Smooth muscle cell (in vitro differentiated cells): ENCODE results near the gene SGCD. TPM values are rescaled to one million over a fixed set of nuclear protein-coding genes. Genes with fewer than 3 reads are reported as not detected.

ENCODE experiments used
- DNase-seq: peaks from one replicate; lab custom pipeline; 2025; ENCODE audit not compliant: unreplicated experiment; lab: John Stamatoyannopoulos, UW
- H2AFZ ChIP-seq: fragments of 200-600 bp; sonication (generic); 2 replicates; pipeline ENCODE4 v1.6.0; 2016; ENCODE audit warnings: antibody characterized with exemption, low read depth, mild to moderate bottlenecking
- H3F3A ChIP-seq: fragments of 200-600 bp; sonication (generic); 2 replicates; pipeline ENCODE4 v1.6.0; 2017; ENCODE audit warnings: antibody characterized with exemption, low read depth
- H3K27ac ChIP-seq: fragments of 200-600 bp; sonication (generic); 2 replicates; pipeline ENCODE4 v1.5.1; 2016; ENCODE audit warnings: low read depth, mild to moderate bottlenecking
- H3K27me3 ChIP-seq: fragments of 200-600 bp; sonication (generic); 2 replicates; pipeline ENCODE4 v1.6.1; 2016; ENCODE audit warnings: low read depth, mild to moderate bottlenecking
- H3K36me3 ChIP-seq: fragments of 200-600 bp; sonication (generic); 2 replicates; pipeline ENCODE4 v1.5.1; 2016; ENCODE audit warnings: low read depth
- H3K4me1 ChIP-seq: fragments of 200-600 bp; sonication (generic); 2 replicates; pipeline ENCODE4 v1.5.1; 2016; ENCODE audit warnings: low read depth
- H3K4me2 ChIP-seq: fragments of 200-600 bp; sonication (generic); 2 replicates; pipeline ENCODE4 v1.6.0; 2016; ENCODE audit warnings: mild to moderate bottlenecking
- H3K4me3 ChIP-seq: fragments of 200-600 bp; sonication (generic); 2 replicates; pipeline ENCODE4 v1.5.1; 2016; ENCODE audit warnings: mild to moderate bottlenecking
- H3K79me2 ChIP-seq: fragments of 200-600 bp; sonication (generic); 2 replicates; pipeline ENCODE4 v1.6.0; 2016; ENCODE audit warnings: low read depth, mild to moderate bottlenecking
- H3K9ac ChIP-seq: fragments of 200-600 bp; sonication (generic); 2 replicates; pipeline ENCODE4 v1.6.0; 2016; ENCODE audit warnings: low read depth
- H3K9me3 ChIP-seq: fragments of 200-600 bp; sonication (generic); replicated peaks from 2 replicates; pipeline ENCODE4 v1.5.1; 2016; ENCODE audit warnings: low read depth
- H4K20me1 ChIP-seq: fragments of 200-600 bp; sonication (generic); 2 replicates; pipeline ENCODE4 v1.6.0; 2016; ENCODE audit warnings: low read depth
- WGBS: methylation state at CpG from one replicate; pipeline ENCODE4 v1.1.7; 2016; ENCODE audit warnings: low lambda C conversion rate; 5-methylcytosine and 5-hydroxymethylcytosine counted together
- polyA plus RNA-seq: library from polyadenylated mRNA; unstranded; fragments of >200 nt; fragmentation: Nextera tagmentation; extraction: Ambion mirVana; gene quantifications from 2 replicates; pipeline ENCODE4 v1.2.1, GENCODE V29; 2016
- total RNA-seq: library from RNA; depleted of rRNA; stranded (reverse); fragments of >200 nt; gene quantifications from 2 replicates; pipeline ENCODE4 v1.2.3, GENCODE V29; 2014
- TF ChIP-seq, protein P1 (sequence below): fragments of 200-600 bp; sonication (generic); IDR thresholded peaks from 2 replicates; pipeline ENCODE4 v1.5.1; 2017; ENCODE audit warnings: borderline replicate concordance, mild to moderate bottlenecking, antibody characterized with exemption; ENCODE audit not compliant: insufficient read depth, poor library complexity, severe bottlenecking

Gene SGCD
- total and polyA plus RNA-seq, 2 experiments from 2014 or later: 1.6 to 3.5 TPM

DNA sequence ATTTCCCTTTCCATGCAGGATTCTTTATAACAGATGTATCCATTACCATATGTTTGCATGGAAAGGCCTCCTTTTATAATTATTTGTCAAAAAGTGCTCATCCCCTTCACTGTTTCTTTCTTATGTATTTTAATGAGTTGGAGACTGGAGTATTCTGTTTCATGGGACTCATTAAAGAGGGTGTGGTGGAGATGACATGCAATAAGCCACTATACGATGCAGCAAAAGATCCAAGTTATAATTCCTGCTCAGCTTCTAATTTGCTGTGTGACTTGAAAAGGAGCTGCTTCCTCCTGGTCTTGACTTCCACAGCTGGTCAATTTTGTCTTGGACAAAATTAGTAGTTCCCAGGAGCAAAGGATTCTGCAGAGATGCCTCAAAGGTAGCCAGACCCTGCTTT lies 13.9 kb downstream of the SGCD start:
- Histone ChIP-seq H3K36me3 (no peaks in the 10 kb centered on the region), H3K9ac (no peak overlapping the region), H3K9me3 (no peaks in the 10 kb centered on the region), H4K20me1 (no peaks in the 10 kb centered on the region), H3K27ac (no peak overlapping the region), H2AFZ (no peak overlapping the region), H3K79me2 (no peaks in the 10 kb centered on the region), H3K4me2 (no peak overlapping the region), H3K4me3 (no peak overlapping the region), H3K27me3 (no peaks in the 10 kb centered on the region), H3F3A (no peaks in the 10 kb centered on the region), H3K4me1 (no peaks in the 10 kb centered on the region)
- TF ChIP-seq, protein P1, sequence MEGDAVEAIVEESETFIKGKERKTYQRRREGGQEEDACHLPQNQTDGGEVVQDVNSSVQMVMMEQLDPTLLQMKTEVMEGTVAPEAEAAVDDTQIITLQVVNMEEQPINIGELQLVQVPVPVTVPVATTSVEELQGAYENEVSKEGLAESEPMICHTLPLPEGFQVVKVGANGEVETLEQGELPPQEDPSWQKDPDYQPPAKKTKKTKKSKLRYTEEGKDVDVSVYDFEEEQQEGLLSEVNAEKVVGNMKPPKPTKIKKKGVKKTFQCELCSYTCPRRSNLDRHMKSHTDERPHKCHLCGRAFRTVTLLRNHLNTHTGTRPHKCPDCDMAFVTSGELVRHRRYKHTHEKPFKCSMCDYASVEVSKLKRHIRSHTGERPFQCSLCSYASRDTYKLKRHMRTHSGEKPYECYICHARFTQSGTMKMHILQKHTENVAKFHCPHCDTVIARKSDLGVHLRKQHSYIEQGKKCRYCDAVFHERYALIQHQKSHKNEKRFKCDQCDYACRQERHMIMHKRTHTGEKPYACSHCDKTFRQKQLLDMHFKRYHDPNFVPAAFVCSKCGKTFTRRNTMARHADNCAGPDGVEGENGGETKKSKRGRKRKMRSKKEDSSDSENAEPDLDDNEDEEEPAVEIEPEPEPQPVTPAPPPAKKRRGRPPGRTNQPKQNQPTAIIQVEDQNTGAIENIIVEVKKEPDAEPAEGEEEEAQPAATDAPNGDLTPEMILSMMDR: no peak
- 73% methylated on average over 1 of the region's 1 CpG for WGBS
- no peak for DNase-seq

DNA sequence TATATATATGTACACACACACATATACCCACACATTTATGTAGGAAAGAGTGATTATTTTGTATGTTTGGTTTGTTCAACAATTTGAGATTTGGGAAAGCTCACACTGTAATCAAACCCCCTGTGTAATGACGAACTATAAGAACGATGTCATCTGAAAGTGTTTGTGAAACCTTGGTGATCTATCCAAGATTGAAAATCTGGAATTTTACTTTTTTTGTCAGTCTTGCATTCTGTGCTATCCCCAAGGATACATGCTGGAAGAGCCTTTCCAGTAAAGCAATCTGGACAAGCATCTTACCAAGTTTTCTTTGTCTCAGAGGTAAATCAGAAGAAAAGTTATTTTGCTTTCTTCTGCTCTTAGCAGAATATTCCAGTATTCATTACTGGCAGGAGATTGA lies 23.3 kb downstream of the SGCD start:
- Histone ChIP-seq H2AFZ (no peak overlapping the region), H3K4me1 (no peaks in the 10 kb centered on the region), H3K36me3 (no peaks in the 10 kb centered on the region), H3K27ac (no peak overlapping the region), H4K20me1 (no peaks in the 10 kb centered on the region), H3K9ac (no peak overlapping the region), H3K4me3 (no peak overlapping the region), H3F3A (no peaks in the 10 kb centered on the region), H3K27me3 (no peaks in the 10 kb centered on the region), H3K79me2 (no peaks in the 10 kb centered on the region), H3K4me2 (no peak overlapping the region), H3K9me3 (no peaks in the 10 kb centered on the region)
- TF ChIP-seq, protein P1: no peak
- DNase-seq: no peak
- 97% methylated on average over 2 of the region's 2 CpGs for WGBS

DNA sequence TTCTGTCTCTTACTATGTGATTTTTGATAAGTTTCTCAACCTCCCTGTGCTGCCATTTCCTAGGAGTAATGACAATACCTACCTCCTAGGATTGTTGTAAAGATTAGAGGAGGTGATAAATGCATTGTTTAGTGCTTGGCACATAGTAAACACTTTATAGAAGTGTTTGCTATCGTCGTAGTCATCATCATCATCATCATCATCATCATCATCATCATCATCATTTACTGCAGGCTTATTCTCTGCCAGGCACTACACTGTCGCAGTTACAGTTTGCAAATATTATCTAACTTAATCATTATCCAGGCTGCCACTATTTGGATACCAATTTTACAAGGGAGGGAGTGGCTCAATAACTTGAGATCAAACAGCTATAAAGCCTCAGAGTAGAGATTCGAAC lies 24.5 kb downstream of the SGCD start:
- Histone ChIP-seq H3K9me3 (no peaks in the 10 kb centered on the region), H2AFZ (no peak overlapping the region), H3K27ac (no peak overlapping the region), H3K79me2 (no peaks in the 10 kb centered on the region), H3K36me3 (no peaks in the 10 kb centered on the region), H3K4me2 (no peak overlapping the region), H4K20me1 (no peaks in the 10 kb centered on the region), H3K27me3 (no peaks in the 10 kb centered on the region), H3K4me3 (no peak overlapping the region), H3K4me1 (no peaks in the 10 kb centered on the region), H3K9ac (no peak overlapping the region), H3F3A (no peaks in the 10 kb centered on the region)
- DNase-seq: no peak
- TF ChIP-seq, protein P1: no peak
- WGBS: 89% methylated on average over 4 of the region's 4 CpGs

DNA sequence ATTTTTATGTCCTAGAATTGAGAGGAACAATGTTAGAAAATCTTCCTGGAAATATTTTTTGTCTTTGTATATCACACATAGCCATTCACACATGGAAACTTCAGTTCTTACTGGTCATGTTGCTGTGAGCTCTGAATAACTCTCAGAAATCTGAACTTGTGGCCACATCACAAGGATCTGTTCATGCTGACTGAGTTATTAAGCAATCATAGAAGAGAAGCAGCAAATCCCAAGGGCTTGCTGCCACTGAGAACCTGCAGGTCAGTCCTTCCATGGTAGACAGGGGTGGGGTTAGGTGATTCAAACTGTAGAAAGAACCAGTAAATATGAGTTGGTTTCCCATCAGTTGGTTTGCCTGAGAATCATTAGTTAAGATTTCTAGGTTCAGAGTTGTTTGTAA lies 27.6 kb downstream of the SGCD start:
- no peaks in the 10 kb centered on the region for H3K27me3 ChIP-seq
- DNase-seq: no peak
- no peaks in the 10 kb centered on the region for H3K9me3 ChIP-seq
- no peaks in the 10 kb centered on the region for H3K4me1 ChIP-seq
- no peaks in the 10 kb centered on the region for H4K20me1 ChIP-seq
- H3K9ac ChIP-seq: no peak overlapping the region
- H3K36me3 ChIP-seq: no peaks in the 10 kb centered on the region
- H3K27ac ChIP-seq: no peak overlapping the region
- no peak overlapping the region for H3K4me3 ChIP-seq
- TF ChIP-seq, protein P1: no peak
- no peaks in the 10 kb centered on the region for H3K79me2 ChIP-seq
- H3F3A ChIP-seq: no peaks in the 10 kb centered on the region
- H3K4me2 ChIP-seq: peak overlapping the region; percentile 30
- H2AFZ ChIP-seq: no peak overlapping the region
